K562 (cell line): ENCODE results near the gene OBSCN. TPM values are rescaled to one million over a fixed set of nuclear protein-coding genes. Genes with fewer than 3 reads are reported as not detected.

Experiments
- ATAC-seq: fragments of 200-7000 bp; cut with Tn5 transposase; 3 replicates; pipeline ENCODE4 v1.9.1; 2020; ENCODE audit warnings: moderate library complexity
- BruUV-seq: library from RNA; stranded (reverse); fragments of 400-500 nt; replicated peaks from 2 replicates; lab custom pipeline; 2021; lab: Mats Ljungman, UMichigan
- CTCF ChIA-PET: fragments of 300-600 bp; formaldehyde crosslinking; extraction: SDS; loops from one replicate; lab custom pipeline; 2021; ENCODE audit warnings: low intra/inter-chr PET ratio; lab: Yijun Ruan, JAX
- POLR2A ChIA-PET: fragments of 300-600, 350-650 bp; sonication (Branson Sonifier 250); formaldehyde crosslinking; extraction: SDS; loops from one replicate; lab custom pipeline; 2021; ENCODE audit warnings: antibody characterized with exemption, inconsistent platforms; lab: Yijun Ruan, JAX
- DNase-seq, 4 experiments: peaks; one replicate each; pipeline versions ENCODE4 v3.0.0 to v3.0.0-alpha.2; 2011 to 2018; ENCODE audit warnings: low spot score in 3 of 4, mixed read lengths in 3 of 4; ENCODE audit errors: extremely low read depth in 1 of 4
- FAIRE-seq: peaks from 2 replicates; lab custom pipeline; 2011; peaks lifted over from hg19 to GRCh38; lab: Jason Lieb, UNC
- H2AFZ ChIP-seq: 2 replicates; pipeline ENCODE4 v1.6.0; 2011; ENCODE audit warnings: low read depth, low read length, control low read depth, inconsistent platforms
- H3K27ac ChIP-seq: fragments of 200-600 bp; 3 replicates; pipeline ENCODE4 v1.8.0; 2011; ENCODE audit warnings: low read depth, mild to moderate bottlenecking, control low read depth, inconsistent platforms, low read length, moderate library complexity, mixed read lengths; ENCODE audit errors: extremely low read depth
- H3K27me3 ChIP-seq, 2 experiments: fragments of 300-600 bp in 1 of 2; 2 replicates in 1 of 2; 3 replicates in 1 of 2; pipeline versions ENCODE4 v1.6.0 to v1.8.0; 2011; ENCODE audit warnings: inconsistent platforms in 2 of 2, low read length in 2 of 2, mild to moderate bottlenecking in 1 of 2, mixed read lengths in 1 of 2, moderate library complexity in 1 of 2; ENCODE audit not compliant: control insufficient read depth in 2 of 2, insufficient read depth in 2 of 2
- H3K36me3 ChIP-seq: fragments of 300-600 bp; 3 replicates; pipeline ENCODE4 v1.8.0; 2011; ENCODE audit warnings: mild to moderate bottlenecking, low read length, inconsistent platforms; ENCODE audit not compliant: control insufficient read depth, insufficient read depth
- H3K4me1 ChIP-seq, 2 experiments: fragments of 200-600 bp in 1 of 2; replicated peaks in 1 of 2; 2 replicates in 1 of 2; 3 replicates in 1 of 2; pipeline versions ENCODE4 v1.5.1 to v1.8.0; 2011; ENCODE audit warnings: inconsistent platforms in 2 of 2, low read length in 2 of 2, mild to moderate bottlenecking in 1 of 2, mixed read lengths in 1 of 2, moderate library complexity in 1 of 2; ENCODE audit not compliant: control insufficient read depth in 2 of 2, insufficient read depth in 2 of 2
- H3K4me2 ChIP-seq: 2 replicates; pipeline ENCODE4 v1.6.1; 2011; ENCODE audit warnings: low read length, control low read depth, inconsistent platforms, mixed read lengths; ENCODE audit not compliant: insufficient read depth
- H3K4me3 ChIP-seq: fragments of 200-600 bp; sonication (generic), shearing (Covaris generic); 2 replicates; pipeline ENCODE4 v1.5.1; 2016; ENCODE audit warnings: control low read depth, inconsistent platforms
- H3K79me2 ChIP-seq: fragments of 200-600 bp; 3 replicates; pipeline ENCODE4 v1.8.0; 2011; ENCODE audit warnings: low read length, inconsistent platforms; ENCODE audit not compliant: control insufficient read depth, insufficient read depth
- H3K9ac ChIP-seq, 2 experiments: 2 replicates each; pipeline versions ENCODE4 v1.6.0 to v1.6.1; 2011; ENCODE audit warnings: low read depth in 2 of 2, low read length in 2 of 2, control low read depth in 1 of 2, inconsistent platforms in 1 of 2, mild to moderate bottlenecking in 1 of 2, mixed read lengths in 1 of 2; ENCODE audit not compliant: insufficient read depth in 1 of 2
- H3K9me1 ChIP-seq: one replicate; pipeline ENCODE4 v1.6.0; 2011; ENCODE audit warnings: inconsistent platforms, mild to moderate bottlenecking, low read length, moderate library complexity; ENCODE audit not compliant: control insufficient read depth, insufficient read depth
- H3K9me3 ChIP-seq: replicated peaks from 2 replicates; pipeline ENCODE4 v1.5.1; 2011; ENCODE audit warnings: low read depth, low read length, inconsistent platforms; ENCODE audit not compliant: control insufficient read depth, insufficient read depth
- H4K20me1 ChIP-seq: replicated peaks from 2 replicates; pipeline ENCODE4 v1.6.1; 2011; ENCODE audit warnings: low read length, inconsistent platforms, mixed read lengths; ENCODE audit not compliant: control insufficient read depth, insufficient read depth
- ATF6 ChIP-seq: sonication (generic); formaldehyde crosslinking; IDR thresholded peaks from 2 replicates; pipeline ENCODE4 v1.4.0; 2020; ENCODE audit warnings: mild to moderate bottlenecking, missing genetic modification reagents
- EP300 ChIP-seq: IDR thresholded peaks from 2 replicates; pipeline ENCODE4 v1.6.1; 2012; ENCODE audit warnings: low read length, improper control_type of control experiment
- NR1H2 ChIP-seq: sonication (generic); formaldehyde crosslinking; IDR thresholded peaks from 2 replicates; pipeline ENCODE4 v1.4.0; 2020; ENCODE audit warnings: mild to moderate bottlenecking, missing genetic modification reagents
- RBM14 ChIP-seq: fragments of 200-400 bp; formaldehyde crosslinking; IDR thresholded peaks from 2 replicates; pipeline ENCODE4 v1.6.1; 2018; ENCODE audit warnings: low read depth, mild to moderate bottlenecking, low read length, moderate library complexity, borderline replicate concordance; ENCODE audit not compliant: insufficient read depth
- WGBS: fragments of 100-300 bp; shearing (Covaris generic); methylation state at CpG from one replicate; pipeline ENCODE4 v1.1.6; 2016; ENCODE audit warnings: low coverage, mixed read lengths; ENCODE audit not compliant: insufficient coverage; ENCODE audit errors: missing lambda C conversion rate; 5-methylcytosine and 5-hydroxymethylcytosine counted together
- in situ Hi-C: fragments of 300-500 bp; cut with MboI; formaldehyde crosslinking; loops from 4 replicates; pipeline ENCODE4 v1.15.0; 2018; ENCODE audit warnings: inconsistent platforms, mixed read lengths
- intact Hi-C: fragments of 100-400 bp; cut with micrococcal nuclease; formaldehyde crosslinking; loops from 2 replicates; pipeline ENCODE4 v1.14.2; 2022
- polyA plus RNA-seq, 8 experiments: library from polyadenylated mRNA; depleted of rRNA in 4 of 8; stranded (reverse) in 5 of 8; unstranded in 3 of 8; fragments of >200 nt; fragmentation: Nextera tagmentation in 2 of 8; fragmentation: Illumina TruSeq in 1 of 8; extraction: Ambion mirVana in 2 of 8; extraction: Trizol in 1 of 8; gene quantifications; 2 replicates each; pipeline versions ENCODE4 v1.2.1 to v1.2.3, GENCODE V29; 2011 to 2014; ENCODE audit warnings: inconsistent platforms in 1 of 8, missing spikeins in 1 of 8
- total RNA-seq, 7 experiments: library from RNA; depleted of rRNA in 6 of 7; stranded (reverse); fragments of >200 nt in 6 of 7; fragmentation: Illumina TruSeq in 2 of 7; extraction: Trizol in 2 of 7; gene quantifications; 2 replicates each; pipeline versions ENCODE4 v1.2.1 to v1.2.3, GENCODE V29; 2011 to 2021; ENCODE audit warnings: low replicate concordance in 1 of 7

OBSCN gene
- total and polyA plus RNA-seq, 9 of the 15 experiments (the other 6 are each of a cell fraction or from before 2014, with no cell fraction given): 0.18 to 19.7 (median 3.6) TPM

GRCh38 chr1:228334954-228335353 lies 127.1 kb downstream of the OBSCN start:
- Histone ChIP-seq H3K27me3 (peaks cover 18 to 56% of the 10 kb centered on the region in 2 experiments; a peak in 4 of 5 replicates), H3K9me1 (no peaks in the 10 kb centered on the region), H3K27ac (no peak overlapping the region), H3K9ac (no peak overlapping the region), H3K79me2 (no peaks in the 10 kb centered on the region), H3K4me3 (no peak overlapping the region), H3K9me3 (no peaks in the 10 kb centered on the region), H2AFZ (no peak overlapping the region), H4K20me1 (no peaks in the 10 kb centered on the region), H3K4me2 (no peak overlapping the region), H3K4me1 (peaks cover 0 to 34% of the 10 kb centered on the region in 2 experiments; a peak in 2 of 5 replicates), H3K36me3 (no peaks in the 10 kb centered on the region)
- POLR2A ChIA-PET: interaction anchor here (0.7 kb wide), 1 partner anchor 22 kb away, joined by 3 read pairs; no protein-coding TSS in a partner anchor
- BruUV-seq: no TSS peak
- no peak for FAIRE-seq
- DNase-seq: no peak
- WGBS: 7% methylated on average over 18 of the region's 18 CpGs
- CTCF ChIA-PET: no interaction called here
- TF ChIP-seq ATF6 (CRISPR knock-in tag) (no peak), NR1H2 (CRISPR knock-in tag) (no peak), RBM14 (no peak), EP300 (no peak)
- intact Hi-C loops (no loop called here), in situ Hi-C loops (loop anchor here (10.0 kb wide), 1 partner anchor 180 kb away; no protein-coding TSS in a partner anchor)
- ATAC-seq: no peak
